NCI-H2196 treated with DMSO at 0.1 percent for 48 hours (cell line): ENCODE measurements around the gene RRAS.
"Not testable (repeated sequence)": the region's sequence is repeated elsewhere in the genome, so short reads cannot be mapped to it uniquely, and the experiment has no call there.

Source experiments
- DNase-seq: peaks from one replicate; lab custom pipeline; 2025; ENCODE audit not compliant: unreplicated experiment; lab: John Stamatoyannopoulos, UW

RRAS gene

DNA sequence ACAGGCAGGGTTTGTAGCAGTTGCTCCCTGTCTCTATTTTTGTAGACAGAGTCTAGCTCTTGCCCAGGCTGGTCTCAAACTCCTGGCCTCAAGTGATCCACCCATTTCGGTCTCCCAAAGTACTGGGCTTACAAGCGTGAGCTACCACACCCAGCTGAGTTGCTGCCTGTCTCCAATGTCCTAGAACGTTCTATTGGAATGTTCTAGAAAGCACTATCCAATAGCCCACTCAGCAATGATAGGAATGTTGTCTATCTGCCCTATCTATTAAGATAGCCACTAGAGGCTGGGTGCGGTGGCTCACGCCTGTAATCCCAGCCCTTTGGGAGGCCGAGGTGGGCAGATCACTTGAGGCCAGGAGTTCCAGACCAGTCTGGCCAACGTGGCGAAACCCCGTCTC is 6.7 kb downstream of the RRAS start:
- not testable (repeated sequence) for DNase-seq

DNA sequence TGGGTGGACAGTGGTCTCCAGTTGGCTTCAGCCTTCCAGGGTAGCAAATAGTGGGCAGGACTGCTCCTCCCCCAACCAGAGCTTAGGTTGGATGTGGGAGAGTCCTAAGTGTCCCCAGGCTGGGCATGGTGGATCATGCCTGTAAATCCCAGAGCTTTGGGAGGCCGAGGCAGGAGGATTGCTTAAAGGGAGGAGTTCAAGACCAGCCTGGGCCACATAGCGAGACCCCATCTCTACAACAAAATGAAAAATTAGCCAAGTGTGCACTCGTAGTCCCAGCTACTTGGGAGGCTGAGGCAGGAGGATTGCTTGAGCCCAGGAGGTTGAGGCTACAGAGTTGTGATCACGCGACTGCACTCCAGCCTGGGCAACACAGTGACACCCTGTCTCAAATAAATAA is 7.4 kb downstream of the RRAS start:
- no peak for DNase-seq

DNA sequence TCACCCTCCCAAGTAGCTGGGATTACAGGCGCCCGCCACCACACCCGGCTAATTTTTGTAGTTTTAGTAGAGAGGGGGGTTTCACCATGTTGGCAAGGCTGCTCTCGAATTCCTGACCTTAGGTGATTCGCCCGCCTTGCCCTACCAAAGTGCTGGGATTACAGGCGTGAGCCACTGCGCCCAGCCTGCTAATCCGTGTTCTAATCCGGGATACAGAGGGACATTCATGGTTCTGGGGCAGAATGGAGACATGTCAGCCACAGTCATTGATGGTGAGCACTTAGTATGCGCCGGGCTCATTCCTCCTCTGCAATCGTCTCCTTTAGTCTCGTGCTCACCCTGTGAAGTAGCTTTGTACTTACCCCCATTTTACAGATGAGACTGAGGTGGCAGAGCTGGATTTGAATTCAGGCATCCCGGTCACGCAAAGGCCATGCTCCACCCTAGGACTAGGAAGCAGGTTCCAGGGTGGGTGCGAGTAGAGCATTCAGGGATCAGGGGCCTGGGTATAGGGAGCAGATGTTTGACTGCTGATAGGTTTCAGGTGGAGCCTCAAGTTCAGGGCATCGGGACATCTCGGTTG is 8.2 kb downstream of the RRAS start:
- no peak for DNase-seq

- no peak for DNase-seq
Observed at GRCh38 chr19:49631014-49631588, 8.8 kb downstream of the RRAS start.

DNA sequence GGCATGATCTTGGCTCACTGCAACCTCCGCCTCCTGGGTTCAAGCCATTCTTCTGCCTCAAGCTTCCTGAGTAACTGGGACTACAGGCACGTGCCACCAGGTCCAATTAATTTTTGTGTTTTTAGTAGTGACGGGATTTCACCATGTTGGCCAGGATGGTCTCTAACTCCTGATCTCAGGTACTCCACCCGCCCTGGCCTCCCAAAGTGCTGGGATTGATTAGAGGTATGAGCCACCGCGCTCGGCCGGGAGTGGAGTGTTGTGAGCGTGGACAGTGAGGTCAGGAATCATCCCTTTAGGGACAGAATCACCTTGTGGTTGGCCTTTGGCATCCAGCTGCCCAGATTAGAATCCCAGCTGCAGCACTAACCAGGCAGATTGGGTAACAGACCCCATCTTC is 10.3 kb downstream of the RRAS start:
- DNase-seq = no peak

GRCh38 chr19:49626226-49626625 is 13.7 kb downstream of the RRAS start:
- DNase-seq = no peak

DNA sequence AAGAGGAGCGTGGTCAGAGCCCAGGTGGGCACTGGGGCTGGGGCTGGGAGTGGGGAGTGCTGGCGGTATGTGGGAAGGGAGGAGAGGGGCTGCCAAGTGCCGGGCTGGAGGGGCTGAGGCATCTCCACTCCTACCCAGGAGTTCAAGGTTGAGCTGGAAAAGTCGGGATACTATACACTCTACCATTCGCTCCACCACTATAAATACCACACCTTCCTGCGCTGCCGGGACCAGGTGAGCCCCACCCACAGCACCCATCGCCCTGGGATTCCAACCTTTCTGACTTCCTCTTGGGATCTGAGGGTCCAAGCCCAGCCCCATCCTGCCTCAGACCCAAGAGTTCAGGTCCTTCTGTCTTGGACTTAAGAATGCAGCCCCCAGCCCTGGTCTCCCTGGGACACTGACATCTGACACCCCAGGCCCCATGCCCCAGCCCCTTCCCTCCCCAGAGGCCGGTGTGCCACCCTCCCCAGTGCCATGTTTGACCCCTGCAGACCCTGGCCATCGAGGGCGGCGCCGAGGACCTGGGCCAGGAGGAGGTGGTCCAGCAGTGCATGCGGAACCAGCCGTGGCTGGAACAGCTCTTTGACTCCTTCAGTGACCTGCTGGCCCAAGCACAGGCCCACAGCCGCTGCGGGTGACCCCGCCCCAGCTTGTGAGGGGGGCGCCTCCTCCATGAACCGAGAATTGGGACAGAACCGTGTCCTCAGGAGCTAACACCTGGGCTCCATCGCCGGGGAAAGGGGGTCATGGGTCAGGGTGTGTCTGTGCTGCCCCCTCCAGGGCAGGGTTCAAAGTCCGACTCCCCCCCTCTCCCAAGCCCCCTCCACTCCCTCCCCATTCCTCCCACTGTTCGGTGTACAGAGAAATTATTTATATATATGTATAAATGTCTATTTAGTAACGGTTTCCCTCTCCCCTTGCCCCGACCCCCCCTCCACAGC is 14.7 kb downstream of the RRAS start:
- no peak for DNase-seq

GRCh38 chr19:49617860-49618259 is 22.1 kb downstream of the RRAS start:
- not testable (repeated sequence) for DNase-seq

- DNase-seq = no peak
Observed at GRCh38 chr19:49616945-49617344, 23.0 kb downstream of the RRAS start.

DNA sequence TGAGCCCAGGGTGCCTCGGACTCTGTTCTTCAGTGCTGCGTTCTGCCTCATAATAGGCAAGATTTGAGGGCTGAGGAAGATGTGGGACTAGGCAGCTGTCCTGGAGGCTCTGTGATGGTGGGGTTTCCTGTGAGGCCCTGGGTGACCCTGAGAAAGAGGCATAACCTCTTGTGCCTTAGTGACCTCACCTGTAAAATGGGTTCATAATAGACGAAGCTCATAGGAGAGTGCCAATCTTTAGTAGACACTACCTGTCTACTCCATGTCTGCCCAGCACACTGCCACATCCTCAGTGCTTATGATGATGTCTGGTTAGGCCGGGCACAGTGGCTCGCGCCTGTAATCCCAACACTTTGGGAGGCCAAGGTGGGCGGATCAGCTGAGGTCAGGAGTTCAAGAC is 23.4 kb downstream of the RRAS start:
- no peak for DNase-seq

GRCh38 chr19:49615861-49616260 is 24.1 kb downstream of the RRAS start:
- no peak for DNase-seq

DNA sequence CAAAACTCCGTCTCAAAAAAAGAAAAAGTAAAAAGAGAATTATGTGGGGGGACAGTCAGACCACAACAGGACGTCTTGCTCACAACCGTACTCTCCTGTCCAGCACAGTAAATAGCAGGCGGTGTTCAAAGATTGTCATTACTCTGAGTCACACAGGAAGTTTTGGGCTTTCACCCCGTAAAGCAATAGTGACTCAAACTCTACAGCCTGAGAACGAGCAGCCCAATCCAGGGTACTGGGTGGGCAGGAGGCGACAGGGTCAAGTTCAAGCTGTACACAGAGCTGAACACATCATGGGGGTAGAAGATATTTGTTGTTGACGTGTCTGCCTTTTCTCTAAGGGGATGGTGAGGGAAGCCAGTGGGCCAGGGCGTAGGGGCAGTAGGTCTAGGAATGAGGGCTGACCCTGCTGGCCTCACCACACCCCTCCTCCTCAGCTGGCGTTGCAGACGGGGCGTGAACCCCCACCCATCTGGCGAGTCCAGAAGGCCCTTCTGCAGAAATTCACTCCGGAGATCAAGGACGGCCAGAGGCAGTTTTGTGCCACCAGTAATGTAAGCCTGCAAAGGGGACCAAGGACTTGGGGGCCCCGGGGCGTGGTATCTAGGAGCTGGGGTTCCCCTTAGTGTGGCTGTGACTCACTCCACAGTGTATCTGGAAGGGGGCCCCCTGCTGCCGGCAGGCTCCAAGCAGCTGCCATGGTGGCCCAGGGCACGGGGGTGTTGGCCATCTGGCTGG is 25.7 kb downstream of the RRAS start:
- DNase-seq = no peak

- DNase-seq = peak; percentile 37
Observed at GRCh38 chr19:49613374-49613773, 26.6 kb downstream of the RRAS start.

GRCh38 chr19:49609499-49610092 is 30.3 kb downstream of the RRAS start:
- no peak for DNase-seq

DNA sequence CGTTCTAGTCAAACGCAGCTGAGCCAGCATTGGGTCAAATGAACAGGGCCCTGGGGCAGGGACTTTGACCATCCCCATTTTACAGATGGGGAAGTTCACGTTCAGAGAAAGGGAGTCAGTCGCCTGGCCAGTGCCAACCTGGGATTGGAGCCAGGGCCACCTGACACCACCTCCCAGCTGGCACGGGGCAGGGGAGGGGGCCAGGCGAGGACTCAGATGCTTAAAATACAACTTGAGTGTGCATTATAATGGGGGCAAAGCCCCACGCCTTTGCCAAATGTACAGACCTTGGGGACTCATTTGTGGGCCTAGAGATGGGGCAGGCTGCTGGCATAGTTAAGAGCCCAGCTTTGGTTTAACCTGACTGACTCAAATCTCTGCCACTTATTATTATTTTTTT is 34.3 kb downstream of the RRAS start:
- DNase-seq = no peak

- DNase-seq = no peak
Observed at GRCh38 chr19:49602806-49603205, 37.1 kb downstream of the RRAS start.

GRCh38 chr19:49601482-49602038 is 38.4 kb downstream of the RRAS start:
- no peak for DNase-seq

- no peak for DNase-seq
Observed at GRCh38 chr19:49599378-49600295, 40.3 kb downstream of the RRAS start.

DNA sequence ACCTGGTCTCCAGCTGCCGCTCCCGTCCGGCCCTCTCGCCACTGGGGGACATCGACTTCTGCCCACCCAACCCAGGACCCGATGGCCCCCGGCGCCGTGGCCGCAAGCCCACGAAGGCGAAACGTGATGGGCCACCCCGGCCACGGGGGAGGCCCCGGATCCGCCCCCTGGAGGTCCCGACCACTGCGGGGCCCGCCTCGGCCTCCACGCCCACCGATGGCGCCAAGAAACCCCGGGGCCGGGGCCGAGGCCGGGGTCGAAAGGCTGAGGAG is 42.3 kb downstream of the RRAS start:
- DNase-seq = no peak
